Measurements from ENCODE around the gene AFG1L.

AFG1L gene

GRCh38 chr6:108544606-108545005 lies 249.8 kb downstream of the AFG1L start:
- DNase-seq (ENCODE audit: low read depth) = peak; percentile 67
- H3K4me3 ChIP-seq (ENCODE audit: control insufficient read depth, low read depth, low read length) = no peak overlapping the region
- no peak for TF ChIP-seq CTCF (IDR thresholded peaks at IDR 0.05; ENCODE audit: control insufficient read depth, insufficient read depth, low read depth, low read length, missing control alignments)

DNA sequence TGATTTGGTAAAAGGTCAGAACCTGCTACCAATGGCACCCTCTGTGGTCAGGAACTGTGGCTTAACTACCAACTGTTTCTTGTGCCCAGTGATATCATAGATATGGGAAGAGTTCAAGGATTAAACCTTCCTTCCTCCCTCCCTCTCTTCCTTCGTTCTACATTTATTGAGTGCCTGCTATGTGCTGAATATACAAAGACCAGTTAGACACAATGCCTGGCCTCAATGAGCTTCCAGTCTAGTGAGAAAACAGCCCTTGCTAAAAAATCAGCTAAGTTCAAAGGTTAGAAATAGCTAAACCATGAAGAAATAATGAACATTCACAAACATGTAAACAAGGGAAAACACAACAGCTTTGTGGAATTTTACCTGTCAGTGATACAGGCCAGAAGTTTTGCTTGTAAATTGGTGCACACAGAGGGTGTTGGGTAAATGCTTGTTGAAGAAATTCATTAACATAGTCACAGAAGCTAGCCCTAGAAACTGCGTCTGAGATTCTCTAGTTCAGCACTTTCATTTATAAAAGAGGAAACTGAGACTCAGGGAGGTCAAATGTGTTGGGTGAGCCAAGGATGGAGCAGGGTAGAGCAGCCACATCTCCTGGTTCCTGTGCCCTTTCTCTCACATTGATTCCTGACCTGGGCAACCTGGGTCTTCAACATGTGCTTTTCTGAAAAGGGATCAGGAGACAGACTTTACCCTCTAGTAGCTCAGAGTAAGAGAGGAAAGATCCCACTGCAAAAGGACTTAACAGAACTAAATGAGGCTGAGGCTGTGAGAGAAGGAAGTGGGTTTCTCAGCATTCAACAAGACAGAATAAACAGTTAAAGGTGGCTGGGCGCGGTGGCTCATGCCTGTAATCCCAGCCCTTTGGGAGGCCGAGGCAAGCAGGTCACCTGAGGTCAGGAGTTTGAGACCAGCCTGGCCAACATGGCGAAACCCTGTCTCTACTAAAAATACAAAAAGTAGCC lies 251.5 kb downstream of the AFG1L start:
- DNase-seq (ENCODE audit: low read depth) = no peak
- no peak overlapping the region for H3K4me3 ChIP-seq (ENCODE audit: control insufficient read depth, low read depth, low read length)
- TF ChIP-seq CTCF (IDR thresholded peaks at IDR 0.05; ENCODE audit: control insufficient read depth, insufficient read depth, low read depth, low read length, missing control alignments) = no peak

DNA sequence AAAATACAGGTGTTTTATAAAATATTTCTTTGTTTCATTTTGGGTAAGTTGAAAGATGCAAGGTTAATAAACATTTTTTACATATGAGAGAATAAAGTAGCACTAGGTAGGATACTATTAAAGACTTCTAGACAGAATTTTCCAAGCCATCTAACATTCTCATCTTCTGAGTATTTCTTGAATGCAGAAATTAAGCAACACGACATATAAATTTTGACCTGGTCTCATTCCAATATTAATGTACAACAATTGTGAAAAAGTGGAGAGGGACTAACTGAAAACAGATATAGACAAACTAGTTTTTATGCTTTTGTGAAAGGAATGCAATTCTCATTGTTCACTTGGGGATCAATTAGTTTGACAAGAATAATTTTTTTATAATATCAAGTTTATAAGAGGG lies 254.4 kb downstream of the AFG1L start:
- no peak for TF ChIP-seq CTCF (IDR thresholded peaks at IDR 0.05; ENCODE audit: control insufficient read depth, insufficient read depth, low read depth, low read length, missing control alignments)
- no peak overlapping the region for H3K4me3 ChIP-seq (ENCODE audit: control insufficient read depth, low read depth, low read length)
- DNase-seq (ENCODE audit: low read depth) = no peak

DNA sequence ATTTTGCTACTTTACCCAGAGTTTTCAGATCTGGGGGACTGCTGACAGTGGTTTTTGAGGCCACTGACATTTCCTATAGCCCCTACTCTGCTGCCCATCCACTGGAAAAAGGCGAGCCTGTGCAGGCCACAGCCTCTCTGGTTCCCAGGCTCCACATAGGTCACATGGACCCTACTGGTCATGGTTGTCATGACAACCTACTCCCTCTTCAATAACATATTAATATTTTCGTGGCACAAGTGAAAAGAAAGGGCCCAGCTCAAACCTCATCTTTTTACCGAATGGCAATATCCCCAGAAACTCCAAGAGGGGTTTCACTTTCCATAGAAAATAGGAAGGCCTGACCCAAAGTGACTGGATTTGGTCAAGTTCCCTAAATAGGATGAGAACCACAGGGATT lies 254.9 kb downstream of the AFG1L start:
- no peak overlapping the region for H3K4me3 ChIP-seq (ENCODE audit: control insufficient read depth, low read depth, low read length)
- no peak for DNase-seq (ENCODE audit: low read depth)
- TF ChIP-seq CTCF (IDR thresholded peaks at IDR 0.05; ENCODE audit: control insufficient read depth, insufficient read depth, low read depth, low read length, missing control alignments) = no peak

DNA sequence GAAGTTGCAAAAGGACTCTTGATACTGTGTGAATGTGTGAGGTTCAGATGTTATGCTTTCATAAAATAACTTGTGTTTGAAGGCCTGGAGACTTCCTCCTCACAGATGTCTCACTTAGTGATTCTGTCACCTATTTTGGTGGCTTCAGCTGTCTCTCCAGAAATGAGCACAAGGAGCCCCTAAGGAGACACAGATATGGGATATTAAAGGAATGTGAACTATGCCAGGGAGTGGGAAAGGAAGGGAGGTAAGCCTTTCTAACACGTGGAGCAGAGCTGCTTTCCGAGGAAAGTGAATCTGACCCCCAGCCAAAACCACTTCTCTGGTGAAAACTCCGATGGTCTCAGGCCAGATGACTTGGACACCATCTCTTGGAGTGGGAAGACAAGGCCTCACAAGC lies 255.4 kb downstream of the AFG1L start:
- H3K4me3 ChIP-seq (ENCODE audit: control insufficient read depth, low read depth, low read length) = no peak overlapping the region
- DNase-seq (ENCODE audit: low read depth) = no peak
- no peak for TF ChIP-seq CTCF (IDR thresholded peaks at IDR 0.05; ENCODE audit: control insufficient read depth, insufficient read depth, low read depth, low read length, missing control alignments)

DNA sequence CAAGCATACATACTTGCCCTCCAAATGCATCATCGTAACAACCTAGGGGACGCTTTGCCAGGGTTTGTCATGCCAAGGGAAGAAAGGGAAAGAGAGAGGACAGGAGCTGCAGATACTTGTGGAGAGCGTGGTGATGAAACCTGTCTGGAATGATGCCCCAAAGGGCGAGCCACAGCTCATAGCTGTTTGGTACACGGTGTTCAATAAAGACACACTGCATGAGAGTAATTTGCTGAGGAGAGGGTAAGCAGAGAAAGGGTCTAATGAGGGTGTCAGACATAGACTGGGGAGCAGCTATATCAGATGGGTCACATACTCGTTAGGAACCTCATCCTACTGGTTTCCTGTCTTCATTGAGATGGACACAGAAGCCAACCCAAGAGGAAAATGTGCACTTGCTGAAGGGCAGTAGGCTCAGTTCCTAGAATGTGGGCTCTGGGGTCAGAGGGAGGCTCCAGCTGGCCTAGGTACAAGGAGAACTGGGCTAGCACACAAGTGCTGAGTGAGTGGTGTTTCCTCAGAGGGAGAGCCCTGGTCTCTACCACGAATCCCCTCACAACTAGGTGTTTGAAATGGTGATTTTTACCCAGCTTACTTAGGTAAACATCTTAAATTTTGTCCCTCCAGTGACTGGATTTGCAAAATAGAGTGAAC lies 260.7 kb downstream of the AFG1L start:
- TF ChIP-seq CTCF (IDR thresholded peaks at IDR 0.05; ENCODE audit: control insufficient read depth, insufficient read depth, low read depth, low read length, missing control alignments) = no peak
- no peak for DNase-seq (ENCODE audit: low read depth)
- no peak overlapping the region for H3K4me3 ChIP-seq (ENCODE audit: control insufficient read depth, low read depth, low read length)

All from AG09309 (cell line).